ENCODE measurements around the gene RIPOR3.

DNA sequence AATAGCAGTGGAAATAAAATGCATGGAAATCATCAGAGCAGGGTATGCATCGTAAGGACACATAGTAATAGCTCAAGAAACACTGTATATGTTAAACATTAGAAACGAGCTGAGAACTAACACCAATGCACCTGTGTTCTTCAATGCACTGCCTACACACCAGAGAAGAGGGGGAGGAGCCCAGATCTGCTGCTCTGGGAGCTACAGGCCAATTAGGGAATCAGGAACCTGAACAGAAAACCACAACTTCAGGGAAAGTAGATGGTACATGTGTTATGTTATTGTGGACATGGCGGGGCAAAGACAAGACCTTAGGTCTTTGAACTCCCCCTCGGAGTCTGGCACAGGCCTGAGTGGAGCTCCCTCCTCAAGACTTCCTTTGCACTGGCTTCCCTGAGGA, 39.7 kb downstream of the RIPOR3 start:
- TF ChIP-seq, protein P1, sequence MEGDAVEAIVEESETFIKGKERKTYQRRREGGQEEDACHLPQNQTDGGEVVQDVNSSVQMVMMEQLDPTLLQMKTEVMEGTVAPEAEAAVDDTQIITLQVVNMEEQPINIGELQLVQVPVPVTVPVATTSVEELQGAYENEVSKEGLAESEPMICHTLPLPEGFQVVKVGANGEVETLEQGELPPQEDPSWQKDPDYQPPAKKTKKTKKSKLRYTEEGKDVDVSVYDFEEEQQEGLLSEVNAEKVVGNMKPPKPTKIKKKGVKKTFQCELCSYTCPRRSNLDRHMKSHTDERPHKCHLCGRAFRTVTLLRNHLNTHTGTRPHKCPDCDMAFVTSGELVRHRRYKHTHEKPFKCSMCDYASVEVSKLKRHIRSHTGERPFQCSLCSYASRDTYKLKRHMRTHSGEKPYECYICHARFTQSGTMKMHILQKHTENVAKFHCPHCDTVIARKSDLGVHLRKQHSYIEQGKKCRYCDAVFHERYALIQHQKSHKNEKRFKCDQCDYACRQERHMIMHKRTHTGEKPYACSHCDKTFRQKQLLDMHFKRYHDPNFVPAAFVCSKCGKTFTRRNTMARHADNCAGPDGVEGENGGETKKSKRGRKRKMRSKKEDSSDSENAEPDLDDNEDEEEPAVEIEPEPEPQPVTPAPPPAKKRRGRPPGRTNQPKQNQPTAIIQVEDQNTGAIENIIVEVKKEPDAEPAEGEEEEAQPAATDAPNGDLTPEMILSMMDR (IDR thresholded peaks at IDR 0.05; ENCODE audit: insufficient read depth, low read length), result no peak
- no peak for TF ChIP-seq GABPA (IDR thresholded peaks at IDR 0.05; ENCODE audit: low read depth)
- no peak for TF ChIP-seq POLR2AphosphoS5 (IDR thresholded peaks at IDR 0.05; ENCODE audit: low read depth)
- TF ChIP-seq, protein P2, sequence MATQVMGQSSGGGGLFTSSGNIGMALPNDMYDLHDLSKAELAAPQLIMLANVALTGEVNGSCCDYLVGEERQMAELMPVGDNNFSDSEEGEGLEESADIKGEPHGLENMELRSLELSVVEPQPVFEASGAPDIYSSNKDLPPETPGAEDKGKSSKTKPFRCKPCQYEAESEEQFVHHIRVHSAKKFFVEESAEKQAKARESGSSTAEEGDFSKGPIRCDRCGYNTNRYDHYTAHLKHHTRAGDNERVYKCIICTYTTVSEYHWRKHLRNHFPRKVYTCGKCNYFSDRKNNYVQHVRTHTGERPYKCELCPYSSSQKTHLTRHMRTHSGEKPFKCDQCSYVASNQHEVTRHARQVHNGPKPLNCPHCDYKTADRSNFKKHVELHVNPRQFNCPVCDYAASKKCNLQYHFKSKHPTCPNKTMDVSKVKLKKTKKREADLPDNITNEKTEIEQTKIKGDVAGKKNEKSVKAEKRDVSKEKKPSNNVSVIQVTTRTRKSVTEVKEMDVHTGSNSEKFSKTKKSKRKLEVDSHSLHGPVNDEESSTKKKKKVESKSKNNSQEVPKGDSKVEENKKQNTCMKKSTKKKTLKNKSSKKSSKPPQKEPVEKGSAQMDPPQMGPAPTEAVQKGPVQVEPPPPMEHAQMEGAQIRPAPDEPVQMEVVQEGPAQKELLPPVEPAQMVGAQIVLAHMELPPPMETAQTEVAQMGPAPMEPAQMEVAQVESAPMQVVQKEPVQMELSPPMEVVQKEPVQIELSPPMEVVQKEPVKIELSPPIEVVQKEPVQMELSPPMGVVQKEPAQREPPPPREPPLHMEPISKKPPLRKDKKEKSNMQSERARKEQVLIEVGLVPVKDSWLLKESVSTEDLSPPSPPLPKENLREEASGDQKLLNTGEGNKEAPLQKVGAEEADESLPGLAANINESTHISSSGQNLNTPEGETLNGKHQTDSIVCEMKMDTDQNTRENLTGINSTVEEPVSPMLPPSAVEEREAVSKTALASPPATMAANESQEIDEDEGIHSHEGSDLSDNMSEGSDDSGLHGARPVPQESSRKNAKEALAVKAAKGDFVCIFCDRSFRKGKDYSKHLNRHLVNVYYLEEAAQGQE (IDR thresholded peaks at IDR 0.05; ENCODE audit: insufficient replicate concordance, low read depth), result no peak
- TF ChIP-seq SPI1 (IDR thresholded peaks at IDR 0.05; ENCODE audit: borderline replicate concordance, low read depth), result no peak
